GM19372 (cell line): ENCODE data around the gene CAB39.

Experiments
- ATAC-seq: cut with Tn5 transposase; IDR thresholded peaks from one replicate; pipeline ENCODE4 v1.9.1; 2021; ENCODE audit warnings: mild to moderate bottlenecking, low read depth, moderate library complexity; ENCODE audit not compliant: unreplicated experiment

CAB39 gene

DNA sequence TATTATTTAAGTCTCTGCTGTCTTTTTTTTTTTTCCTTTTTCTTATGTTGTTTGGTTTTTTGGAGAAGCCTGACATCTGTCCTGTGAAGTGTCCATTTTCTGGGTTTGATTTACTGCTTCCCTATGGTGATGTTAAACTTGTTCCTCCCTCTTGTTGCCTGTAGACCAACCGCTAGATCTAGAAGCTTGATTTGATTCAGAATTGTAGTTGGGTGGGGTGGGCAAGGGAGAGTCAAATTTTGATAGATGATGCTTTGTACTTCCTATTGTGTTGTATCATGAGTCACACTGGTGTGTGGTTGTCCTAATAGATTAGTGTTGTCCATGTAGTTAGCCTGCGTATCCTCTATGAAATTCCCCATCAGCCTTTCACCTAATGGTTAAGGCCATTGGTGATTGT lies 35.4 kb downstream of the CAB39 start:
- ATAC-seq: no peak

DNA sequence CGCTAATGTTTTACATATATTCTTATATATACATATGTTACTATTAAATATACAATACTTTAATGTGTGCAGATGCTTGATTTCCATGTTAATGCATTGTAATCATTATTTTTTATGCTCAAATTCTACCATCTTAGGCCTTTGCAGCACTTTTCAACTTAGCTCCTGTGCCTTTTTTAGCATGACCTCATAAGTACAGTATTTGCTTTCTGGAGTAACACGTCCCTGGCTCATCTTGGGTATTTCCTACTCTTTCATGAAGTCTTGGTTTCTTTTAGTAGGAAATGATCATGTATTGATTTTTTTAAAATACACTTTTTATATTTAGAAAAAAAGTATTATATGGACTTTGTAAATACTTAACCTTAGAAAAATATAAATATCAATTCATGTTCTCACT lies 36.5 kb downstream of the CAB39 start:
- ATAC-seq: no peak

DNA sequence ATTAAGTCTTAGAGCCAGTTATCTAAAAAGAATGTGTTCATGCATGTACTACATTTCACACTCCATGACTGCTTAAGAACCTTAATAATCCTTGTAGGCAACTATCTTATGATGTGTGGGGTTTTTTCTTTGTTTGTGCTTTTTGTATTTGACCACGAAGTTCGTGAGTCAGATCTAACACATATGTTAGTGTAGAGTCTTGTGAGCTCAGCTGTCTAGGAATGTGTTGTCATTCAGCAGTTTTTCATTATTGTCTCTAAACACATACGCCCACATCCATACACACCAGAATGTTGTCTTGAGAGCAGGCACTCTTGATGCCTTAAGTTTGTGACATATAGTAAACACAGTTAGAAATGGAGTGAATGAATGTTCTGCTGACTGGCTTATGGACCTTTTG lies 38.4 kb downstream of the CAB39 start:
- no peak for ATAC-seq

DNA sequence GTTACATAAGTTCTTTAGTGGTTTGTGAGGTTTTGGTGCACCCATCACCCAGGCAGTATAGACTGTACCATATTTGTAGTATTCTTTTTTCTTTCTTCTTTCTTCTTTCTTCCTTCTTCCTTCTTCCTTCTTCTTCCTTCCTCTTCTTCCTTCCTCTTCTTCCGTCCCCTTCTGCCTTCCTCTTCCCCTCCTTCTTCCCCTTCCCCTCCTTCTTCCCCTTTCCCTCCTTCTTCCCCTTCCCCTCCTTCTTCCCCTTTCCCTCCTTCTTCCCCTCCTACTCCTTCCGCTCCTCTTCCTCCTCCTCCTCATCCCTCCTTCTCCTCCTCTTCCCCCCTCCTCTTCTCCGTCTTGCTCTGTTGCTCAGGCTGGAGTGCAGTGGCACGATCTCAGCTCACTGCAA lies 41.6 kb downstream of the CAB39 start:
- ATAC-seq: no peak

DNA sequence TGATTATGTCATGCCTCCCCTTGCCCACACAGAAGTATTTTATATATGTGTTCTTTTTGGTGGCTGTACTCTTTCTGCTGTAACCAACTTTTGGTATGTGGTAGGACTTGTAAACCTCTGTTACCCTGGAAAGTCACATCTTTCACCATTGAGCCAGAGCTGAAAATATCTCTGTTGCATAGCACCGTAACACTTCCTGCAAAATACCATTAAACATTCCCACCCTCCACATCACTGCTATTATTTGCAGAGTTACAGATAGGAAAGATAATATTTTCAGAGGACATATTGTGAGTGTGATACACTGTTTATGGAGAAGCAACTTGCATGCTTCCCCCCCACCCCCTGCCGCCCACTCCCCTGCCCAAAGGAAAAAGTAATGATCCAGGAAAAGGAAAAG lies 44.8 kb downstream of the CAB39 start:
- no peak for ATAC-seq

DNA sequence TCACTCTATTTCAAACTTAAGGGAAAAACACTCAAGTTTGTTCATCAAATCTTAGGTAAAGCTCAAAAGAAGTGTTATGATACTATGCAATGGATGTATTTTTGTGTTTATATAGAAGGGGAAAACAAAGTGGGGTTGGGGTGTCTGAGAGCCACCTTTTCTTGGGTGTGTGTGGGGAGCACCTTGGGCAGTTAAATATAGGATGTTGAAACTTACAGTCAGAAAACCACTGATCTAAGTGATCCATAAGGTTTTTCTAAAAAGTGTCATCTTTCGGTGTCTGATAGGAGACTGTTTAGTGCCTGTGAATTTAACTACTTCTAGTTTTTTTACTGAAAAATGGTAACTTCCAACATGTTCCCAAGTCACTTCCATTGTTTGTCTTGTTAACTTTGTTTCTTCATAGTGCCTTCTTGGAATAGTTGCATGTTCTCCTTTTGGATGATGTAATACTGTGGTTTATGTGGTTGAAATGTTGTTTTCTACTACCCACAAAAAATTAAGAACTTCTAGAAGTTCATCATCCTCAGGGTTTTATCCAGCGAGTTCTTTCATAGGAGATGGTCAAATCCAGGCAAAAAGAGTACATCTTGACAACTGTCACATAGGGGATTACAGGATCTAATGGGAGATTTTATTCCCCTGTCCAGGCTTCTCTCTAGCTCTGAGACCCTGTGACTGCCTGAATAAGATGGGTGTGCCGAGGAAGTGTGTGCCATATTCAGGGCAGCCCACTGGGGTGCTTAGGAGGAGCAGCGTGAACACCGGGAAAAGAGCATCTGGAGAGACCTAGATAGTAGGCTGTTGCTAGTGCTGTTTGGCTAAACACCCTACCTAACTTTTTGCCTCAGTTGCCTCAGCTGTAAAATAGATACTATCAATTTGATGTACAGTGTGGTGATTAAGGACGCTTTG lies 46.2 kb downstream of the CAB39 start:
- no peak for ATAC-seq

DNA sequence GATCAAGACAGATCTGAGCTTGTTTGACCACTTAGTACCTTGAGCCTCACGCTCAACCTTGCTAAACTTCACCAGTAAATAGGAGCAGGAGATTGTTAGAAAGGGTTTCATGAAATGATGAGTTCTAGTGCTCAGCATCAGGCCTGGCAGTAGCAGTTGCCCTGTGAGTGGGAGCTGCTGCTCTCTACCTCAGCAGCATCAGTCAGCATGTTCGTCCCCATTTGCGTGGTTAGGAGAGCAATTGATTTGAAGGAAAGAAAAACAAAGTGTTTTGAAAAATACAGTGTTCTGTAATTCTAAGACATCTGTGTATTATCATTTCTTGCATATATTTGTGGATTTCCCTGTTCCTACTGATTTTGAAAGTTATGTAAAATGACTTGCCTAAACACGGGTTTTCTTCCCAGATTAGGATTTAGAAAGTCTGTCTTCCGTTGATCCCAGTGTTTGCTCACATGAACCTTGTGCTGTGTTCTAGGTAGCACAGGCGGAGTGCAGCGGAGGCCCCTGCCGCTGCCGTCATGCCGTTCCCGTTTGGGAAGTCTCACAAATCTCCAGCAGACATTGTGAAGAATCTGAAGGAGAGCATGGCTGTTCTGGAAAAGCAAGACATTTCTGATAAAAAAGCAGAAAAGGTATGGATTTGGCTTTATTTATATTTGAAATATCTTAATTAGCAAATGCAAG lies 47.0 kb downstream of the CAB39 start:
- ATAC-seq: no peak

DNA sequence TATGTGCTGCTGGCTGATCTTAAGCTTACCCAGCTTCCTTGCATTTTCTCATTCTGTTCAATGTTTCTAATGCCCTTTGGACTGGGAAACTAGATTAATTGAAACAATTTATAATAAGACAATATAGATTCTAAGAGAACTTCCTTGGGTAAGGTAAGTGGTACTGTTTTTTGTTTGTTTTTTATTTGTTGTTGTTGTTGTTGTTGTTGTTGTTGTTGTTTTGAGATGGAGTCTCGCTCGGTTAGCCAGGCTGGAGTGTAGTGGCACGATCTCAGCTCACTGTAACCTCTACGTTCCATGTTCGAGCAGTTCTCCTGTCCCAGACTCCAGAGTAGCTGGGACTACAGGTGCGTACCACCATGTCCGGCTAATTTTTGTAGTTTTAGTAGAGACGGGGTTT lies 49.1 kb downstream of the CAB39 start:
- no peak for ATAC-seq

DNA sequence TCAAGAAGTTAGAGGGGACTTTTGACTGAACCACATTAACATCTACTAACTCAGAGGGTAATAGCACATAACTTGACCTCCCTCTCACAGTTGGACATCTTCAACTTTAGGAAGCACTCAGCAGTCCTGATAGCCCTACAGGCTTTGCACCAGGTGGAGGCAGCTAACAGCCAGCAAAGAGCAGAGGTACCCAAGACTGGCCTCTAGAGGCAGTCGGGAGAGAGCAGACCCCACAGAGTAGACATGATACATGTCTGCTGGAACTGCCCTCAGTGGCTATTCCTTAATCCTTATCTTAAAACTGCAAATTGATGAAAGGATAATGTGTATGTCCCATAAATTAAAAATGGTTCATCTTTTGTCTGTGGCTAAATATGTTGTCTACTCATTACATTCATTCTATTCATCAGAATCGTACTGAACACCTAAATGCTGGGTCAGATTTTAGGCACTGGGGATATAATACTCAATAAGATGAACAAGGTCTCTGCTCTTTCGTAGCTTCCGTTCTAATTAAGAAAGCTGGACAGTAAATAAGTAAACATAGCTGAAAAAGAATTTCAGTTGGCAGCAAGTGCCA lies 49.8 kb downstream of the CAB39 start:
- peak; percentile 96 for ATAC-seq

DNA sequence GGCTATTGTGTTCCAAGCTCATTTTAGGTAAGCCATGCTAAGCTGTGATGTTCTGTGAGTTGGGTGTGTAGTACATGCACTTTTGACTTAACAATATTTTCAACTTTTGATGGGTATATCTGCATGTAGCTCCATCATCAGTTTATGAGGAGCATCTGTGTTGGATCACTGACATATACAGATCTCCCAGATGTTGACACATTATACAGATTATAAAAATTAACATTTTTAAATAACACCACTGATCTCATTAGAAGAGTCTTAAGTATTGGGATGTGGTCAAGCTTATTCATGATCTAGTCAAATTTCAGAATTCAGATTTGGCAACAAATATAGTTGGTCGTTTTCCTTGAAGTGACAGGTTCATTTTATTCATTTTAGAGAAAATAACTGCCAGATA lies 51.7 kb downstream of the CAB39 start:
- ATAC-seq: no peak

DNA sequence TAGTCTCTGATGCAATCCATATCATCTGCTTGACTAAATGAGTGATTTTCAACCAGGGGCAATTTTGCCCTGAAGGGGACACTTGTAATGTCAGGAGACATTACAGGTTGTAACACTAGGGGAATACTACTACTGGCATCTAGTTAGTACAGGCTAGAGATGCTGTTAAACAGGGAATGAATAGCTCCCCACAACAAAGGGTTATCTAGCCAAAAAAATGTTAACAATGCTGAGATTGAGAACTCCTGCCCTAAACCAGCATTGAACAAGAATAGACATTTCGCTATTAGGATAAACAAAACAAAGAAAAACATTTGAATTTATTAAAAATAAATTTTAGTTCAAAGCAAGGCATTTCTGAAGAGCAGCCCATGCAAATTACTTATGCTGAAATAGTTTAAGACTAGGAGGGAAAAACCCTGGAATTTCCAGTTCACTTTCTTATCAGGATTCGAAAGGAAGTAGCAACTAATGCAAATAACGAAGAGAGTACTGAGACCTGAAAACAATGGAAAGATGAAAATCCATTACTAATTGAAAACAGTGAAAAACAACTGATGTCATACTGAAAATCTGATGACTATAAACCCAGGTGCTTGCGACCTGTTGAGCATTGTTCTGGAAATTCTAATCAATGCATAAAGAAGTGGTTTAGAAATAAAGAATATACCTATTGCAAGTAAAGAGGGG lies 53.1 kb downstream of the CAB39 start:
- ATAC-seq: no peak

DNA sequence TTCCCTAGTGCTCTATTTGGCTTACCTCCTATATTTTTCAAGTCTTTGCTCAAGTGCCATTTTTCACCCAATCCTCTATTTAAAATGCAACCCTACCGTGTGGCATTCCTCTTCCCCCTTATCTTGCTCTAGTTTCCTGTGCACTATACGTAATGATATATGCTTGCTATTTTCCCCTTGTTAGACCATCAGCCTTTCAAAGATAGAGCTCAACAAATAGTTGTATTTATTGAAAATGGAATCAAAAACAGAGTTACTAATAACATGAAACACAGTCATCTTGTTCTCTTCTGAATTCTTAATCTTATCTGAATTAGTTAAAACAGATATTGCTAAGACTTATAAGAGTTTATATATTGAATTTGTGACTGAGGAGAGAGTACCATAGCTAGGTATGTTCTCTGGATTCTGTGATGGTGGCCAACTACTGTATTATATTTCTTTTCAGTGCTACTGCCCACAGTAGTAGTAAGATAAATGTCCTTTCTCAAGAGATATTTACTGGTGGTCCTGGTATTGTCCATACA lies 55.3 kb downstream of the CAB39 start:
- no peak for ATAC-seq

DNA sequence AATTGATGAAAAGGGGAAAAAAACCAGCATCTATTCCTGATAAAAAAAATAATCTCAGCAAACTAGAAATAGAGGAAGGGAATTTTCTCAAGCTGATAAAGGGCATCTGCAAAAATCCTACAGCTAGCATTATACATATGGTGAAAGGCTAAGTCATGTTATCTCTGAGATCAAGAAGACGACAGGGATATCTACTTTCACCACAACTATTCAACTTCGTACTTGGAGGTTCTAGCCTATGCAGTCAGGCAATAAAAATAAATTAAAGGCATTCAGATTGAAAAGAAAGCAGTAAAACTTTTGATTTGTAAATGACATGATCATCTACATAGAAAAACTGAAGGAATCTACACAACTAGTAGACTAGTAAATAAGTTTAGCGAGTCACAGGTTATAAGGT lies 58.2 kb downstream of the CAB39 start:
- no peak for ATAC-seq

DNA sequence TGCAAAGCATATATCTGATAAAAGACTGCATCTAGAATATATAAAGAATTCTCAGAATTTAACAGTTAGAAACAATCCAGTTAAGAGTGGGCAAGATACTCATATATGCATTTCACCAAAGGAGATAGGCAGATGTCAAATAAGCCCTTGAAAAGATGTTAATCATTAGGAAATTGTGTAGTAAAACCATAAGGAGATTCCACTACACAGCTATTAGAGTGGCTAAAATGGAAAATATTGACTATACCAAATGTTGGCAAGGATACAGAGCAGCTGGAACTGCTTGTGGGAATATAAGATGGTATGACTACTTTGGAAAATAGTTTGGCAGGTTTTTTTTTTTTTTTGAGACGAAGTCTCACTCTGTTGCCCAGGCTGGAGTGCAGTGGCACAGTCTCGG lies 59.5 kb downstream of the CAB39 start:
- no peak for ATAC-seq

DNA sequence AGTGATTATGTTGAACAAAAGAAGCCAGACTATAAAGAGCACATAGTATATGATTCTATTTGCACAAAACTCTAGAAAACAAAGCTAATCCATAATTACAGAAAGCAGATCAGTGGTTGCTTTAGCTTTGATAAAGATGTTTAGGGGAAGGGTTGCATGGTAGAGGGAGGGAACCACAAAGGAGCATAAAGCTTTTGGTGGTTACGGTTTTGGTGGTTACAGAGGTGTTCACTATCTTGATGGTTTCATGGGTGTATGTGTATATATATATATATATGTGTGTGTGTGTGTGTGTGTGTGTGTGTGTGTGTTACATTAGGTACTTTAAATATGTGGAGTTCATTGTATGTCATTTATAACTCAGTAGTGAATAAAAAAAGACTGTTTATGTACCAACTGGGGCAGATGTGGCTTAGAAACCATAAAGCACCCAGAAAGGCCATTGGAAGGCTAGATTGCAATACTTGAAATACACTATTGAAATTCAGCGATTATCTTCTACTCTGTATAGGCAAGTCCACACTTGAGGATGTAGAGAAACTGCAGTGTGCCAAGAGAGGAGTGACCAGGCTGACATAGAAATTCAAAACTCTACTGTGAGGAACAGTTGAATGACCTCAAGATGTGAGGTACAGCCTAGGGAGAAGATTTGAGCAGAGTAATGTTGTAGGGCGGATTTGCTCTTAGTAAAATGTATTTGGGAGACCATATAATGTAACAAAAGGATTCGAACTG lies 60.6 kb downstream of the CAB39 start:
- ATAC-seq: no peak

DNA sequence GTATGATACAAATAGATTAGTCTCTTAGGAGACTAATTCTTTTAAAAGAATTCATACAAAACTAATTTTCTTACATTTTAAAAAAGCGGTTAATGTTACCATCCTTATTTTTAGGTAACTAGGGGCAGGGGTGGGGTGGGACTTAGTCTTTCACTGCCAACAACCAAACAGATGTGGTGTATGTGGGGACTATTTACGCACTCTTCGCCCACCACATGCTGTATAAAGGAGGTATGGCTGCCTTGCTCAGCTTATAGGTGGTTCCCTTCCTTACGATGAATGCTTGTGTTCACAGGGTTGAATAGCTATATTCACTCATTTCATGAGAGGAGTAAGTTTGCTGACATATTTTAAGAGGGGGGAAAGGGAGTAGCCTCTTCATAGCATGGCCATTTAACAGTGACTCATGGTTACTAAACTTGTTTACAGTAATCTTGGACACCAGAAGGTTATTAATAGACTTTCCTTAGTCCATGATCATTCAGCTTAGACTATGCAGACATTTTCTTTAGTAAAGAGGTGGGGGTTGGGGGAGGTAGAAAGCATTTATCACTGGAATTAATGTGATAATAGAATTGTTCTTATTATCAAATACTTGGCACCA lies 61.8 kb downstream of the CAB39 start:
- no peak for ATAC-seq

DNA sequence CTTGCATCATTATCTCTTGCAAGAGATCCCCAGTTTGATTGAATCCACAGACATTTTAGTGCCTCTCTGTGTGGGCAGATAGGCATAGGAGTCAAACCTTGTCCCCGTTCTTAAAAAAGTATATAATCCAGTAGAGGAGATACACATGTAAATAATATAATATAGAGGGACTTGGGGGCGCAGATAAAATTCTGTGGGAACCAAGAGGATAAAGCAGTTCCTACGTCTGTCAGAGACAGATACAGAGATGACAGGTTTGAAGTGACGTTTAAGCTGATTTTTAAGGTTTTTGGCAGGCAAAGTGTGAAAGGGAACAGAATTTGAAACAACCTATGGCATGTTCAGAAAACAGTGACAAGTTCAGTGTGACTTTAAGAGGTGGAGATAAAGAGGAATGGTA lies 63.1 kb downstream of the CAB39 start:
- ATAC-seq: no peak

DNA sequence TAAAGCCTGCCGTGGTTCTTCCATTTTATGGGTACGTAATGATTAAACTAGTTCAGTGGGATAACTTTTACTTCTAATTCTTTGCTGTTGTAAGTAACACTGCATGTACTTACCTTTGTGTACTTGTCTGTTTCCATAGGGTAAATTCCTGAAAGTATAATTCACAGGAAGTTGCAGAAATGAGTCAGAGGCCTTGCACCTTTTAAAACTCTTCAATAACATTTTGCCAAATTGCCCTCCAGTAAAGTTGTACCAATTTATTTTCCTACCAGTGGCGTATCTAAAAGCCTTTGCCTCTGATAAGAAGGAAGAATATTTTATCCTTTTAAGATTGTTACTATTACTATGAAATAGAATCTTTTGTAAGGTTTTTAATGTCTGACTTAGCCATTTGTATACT lies 65.1 kb downstream of the CAB39 start:
- ATAC-seq: no peak

DNA sequence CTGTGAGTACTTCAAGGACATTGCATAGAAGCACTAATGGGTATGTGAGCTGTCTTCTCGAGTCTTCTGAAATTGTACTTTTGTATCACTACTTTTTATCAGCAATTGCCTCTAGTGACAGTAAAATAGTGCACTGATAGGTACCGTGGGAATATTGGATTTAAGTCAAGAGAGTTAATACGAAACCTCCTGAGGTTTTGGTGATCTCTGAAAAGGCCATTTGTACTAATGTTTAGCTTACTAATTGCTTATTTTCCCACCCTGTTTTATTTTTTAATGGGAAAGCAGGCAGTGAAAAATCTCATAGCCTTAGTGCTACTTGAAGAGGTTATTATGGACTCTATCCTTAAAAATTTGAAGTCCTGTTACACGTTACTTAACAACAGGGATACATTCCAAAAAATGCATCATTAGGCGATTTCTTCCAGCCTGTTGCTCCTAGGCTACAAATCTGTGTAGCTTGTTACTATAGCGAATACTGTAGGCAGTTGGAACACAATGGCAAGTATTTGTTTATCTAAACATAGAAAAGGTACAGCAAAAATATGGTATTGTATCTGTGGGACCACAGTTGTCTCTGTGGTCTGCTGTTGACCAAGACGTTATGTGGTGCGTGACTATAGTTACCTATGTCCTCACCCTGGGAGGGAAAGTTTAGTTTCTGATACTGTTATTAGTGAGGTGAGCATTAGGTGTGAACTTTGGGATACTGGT lies 65.9 kb downstream of the CAB39 start:
- peak; percentile 77 for ATAC-seq
